HCT116 (cell line): ENCODE results near the gene ILF2. TPM values are rescaled to one million over a fixed set of nuclear protein-coding genes. Genes with fewer than 3 reads are reported as not detected.
A peak's percentile ranks its signal among the peaks of the same experiment; 100 is the strongest.

Experiments
- ATAC-seq: fragments of 200-7000 bp; cut with Tn5 transposase; 2 replicates; pipeline ENCODE4 v1.9.1; 2020; ENCODE audit warnings: mild to moderate bottlenecking, moderate library complexity
- BruUV-seq: library from RNA; stranded (reverse); fragments of 400-500 nt; replicated peaks from 2 replicates; lab custom pipeline; 2021; lab: Mats Ljungman, UMichigan
- CTCF ChIA-PET: fragments of 300-600 bp; sonication (Branson Sonifier 250); formaldehyde crosslinking; loops from one replicate; lab custom pipeline; 2021; ENCODE audit warnings: antibody characterized with exemption; lab: Charles Lee
- POLR2A ChIA-PET: fragments of 300-600, 350-600 bp; sonication (Branson Sonifier 250); formaldehyde crosslinking; loops from one replicate; lab custom pipeline; 2021; ENCODE audit warnings: antibody characterized with exemption; lab: Charles Lee
- RAD21 ChIA-PET, 2 experiments: fragments of 300-600 bp; sonication (Branson Sonifier 250); formaldehyde crosslinking; loops; one replicate each; lab custom pipeline; 2023; ENCODE audit warnings: low total read pairs in 2 of 2; ENCODE audit not compliant: uncharacterized antibody in 2 of 2, unreplicated experiment in 2 of 2, low non-redundant PET in 1 of 2; lab: Charles Lee
- DNase-seq: peaks from one replicate; pipeline ENCODE4 v3.0.0-alpha.2; 2010; ENCODE audit warnings: low read depth, low spot score
- H2AFZ ChIP-seq: fragments of 200-600 bp; shearing (Covaris generic), sonication (generic); 2 replicates; pipeline ENCODE4 v1.6.1; 2017; ENCODE audit warnings: low read depth, mixed run types, mixed read lengths, antibody characterized with exemption, low read length; ENCODE audit not compliant: poor library complexity, severe bottlenecking
- H3K27ac ChIP-seq: 2 replicates; pipeline ENCODE4 v1.5.1; 2012; ENCODE audit warnings: low read depth, low read length
- H3K27me3 ChIP-seq: fragments of 200-600 bp; sonication (generic); 2 replicates; pipeline ENCODE4 v1.6.1; 2016; ENCODE audit warnings: mixed run types, low read length, mixed read lengths; ENCODE audit not compliant: insufficient read depth
- H3K36me3 ChIP-seq, 2 experiments: fragments of 200-500 bp in 1 of 2; fragments of 200-600 bp in 1 of 2; sonication (Bioruptor generic) in 1 of 2; sonication (generic) in 1 of 2; 2 replicates each; pipeline versions ENCODE4 v1.5.1 to v1.6.1; 2014 to 2016; ENCODE audit warnings: low read length in 2 of 2, inconsistent platforms in 1 of 2, mixed read lengths in 1 of 2, mixed run types in 1 of 2; ENCODE audit not compliant: insufficient read depth in 2 of 2, control insufficient read depth in 1 of 2
- H3K4me1 ChIP-seq, 2 experiments: fragments of 200-600 bp in 1 of 2; sonication (generic) in 1 of 2; 2 replicates each; pipeline versions ENCODE4 v1.5.1 to v1.6.1; 2012 to 2017; ENCODE audit warnings: low read length in 2 of 2, inconsistent platforms in 1 of 2, mild to moderate bottlenecking in 1 of 2, mixed read lengths in 1 of 2, mixed run types in 1 of 2, moderate library complexity in 1 of 2; ENCODE audit not compliant: insufficient read depth in 2 of 2, control insufficient read depth in 1 of 2
- H3K4me2 ChIP-seq: fragments of 200-600 bp; sonication (generic); 2 replicates; pipeline ENCODE4 v1.6.1; 2017; ENCODE audit warnings: mixed run types, low read length, mixed read lengths
- H3K4me3 ChIP-seq, 2 experiments: fragments of 200-600 bp in 1 of 2; sonication (generic) in 1 of 2; replicated peaks in 1 of 2; 2 replicates each; pipeline ENCODE4 v1.5.1; 2011 to 2016; ENCODE audit warnings: low read length in 2 of 2, control low read depth in 1 of 2, low read depth in 1 of 2, mild to moderate bottlenecking in 1 of 2, mixed read lengths in 1 of 2, mixed run types in 1 of 2
- H3K79me2 ChIP-seq: fragments of 200-600 bp; sonication (generic); 2 replicates; pipeline ENCODE4 v1.6.1; 2017; ENCODE audit warnings: mild to moderate bottlenecking, mixed run types, low read length, moderate library complexity, mixed read lengths; ENCODE audit not compliant: insufficient read depth
- H3K9ac ChIP-seq: fragments of 200-600 bp; sonication (generic); 2 replicates; pipeline ENCODE4 v1.6.1; 2016; ENCODE audit warnings: low read length, mixed read lengths
- H3K9me2 ChIP-seq: fragments of 200-600 bp; sonication (generic), shearing (Covaris generic); 2 replicates; pipeline ENCODE4 v1.6.1; 2017; ENCODE audit warnings: mixed run types, mild to moderate bottlenecking, moderate library complexity; ENCODE audit not compliant: insufficient read depth
- H3K9me3 ChIP-seq, 2 experiments: fragments of 200-500 bp in 1 of 2; fragments of 200-600 bp in 1 of 2; sonication (Bioruptor generic) in 1 of 2; sonication (generic) in 1 of 2; 2 replicates each; pipeline ENCODE4 v1.6.1; 2014 to 2017; ENCODE audit warnings: low read length in 2 of 2, mixed read lengths in 2 of 2, inconsistent platforms in 1 of 2, low read depth in 1 of 2, mild to moderate bottlenecking in 1 of 2, mixed run types in 1 of 2, moderate library complexity in 1 of 2; ENCODE audit not compliant: control insufficient read depth in 1 of 2, insufficient read depth in 1 of 2
- H4K20me1 ChIP-seq: fragments of 200-600 bp; sonication (generic), shearing (Covaris generic); 2 replicates; pipeline ENCODE4 v1.6.1; 2017; ENCODE audit warnings: mixed run types, mild to moderate bottlenecking, moderate library complexity; ENCODE audit not compliant: insufficient read depth
- ATF3 ChIP-seq: IDR thresholded peaks from 2 replicates; pipeline ENCODE4 v1.6.1; 2012
- CBX3 ChIP-seq: IDR thresholded peaks from 2 replicates; pipeline ENCODE4 v1.6.1; 2012; ENCODE audit warnings: low read depth
- CEBPB ChIP-seq: IDR thresholded peaks from 2 replicates; pipeline ENCODE4 v1.6.1; 2012; ENCODE audit warnings: low read depth
- CTCF ChIP-seq, 3 experiments: fragments of 200-600 bp in 1 of 3; sonication (generic) in 1 of 3; IDR thresholded peaks in 2 of 3; conservative IDR thresholded peaks in 1 of 3; 2 replicates each; pipeline ENCODE4 v1.5.1; 2012 to 2017; ENCODE audit warnings: low read depth in 2 of 3, low read length in 2 of 3, antibody characterized with exemption in 1 of 3, borderline replicate concordance in 1 of 3, control low read depth in 1 of 3, mild to moderate bottlenecking in 1 of 3, mixed read lengths in 1 of 3, mixed run types in 1 of 3, moderate library complexity in 1 of 3; ENCODE audit not compliant: insufficient read depth in 1 of 3
- EGR1 ChIP-seq: IDR thresholded peaks from 2 replicates; pipeline ENCODE4 v1.6.1; 2012; ENCODE audit warnings: low read depth
- ELF1 ChIP-seq: IDR thresholded peaks from 2 replicates; pipeline ENCODE4 v1.6.1; 2012; ENCODE audit warnings: low read depth, borderline replicate concordance
- EZH2 ChIP-seq: fragments of 200-600 bp; sonication (generic); IDR thresholded peaks from 2 replicates; pipeline ENCODE4 v1.6.1; 2017; ENCODE audit warnings: antibody characterized with exemption, mixed run types
- EZH2phosphoT487 ChIP-seq: fragments of 200-600 bp; IDR thresholded peaks from 2 replicates; pipeline ENCODE4 v1.6.1; 2018; ENCODE audit warnings: antibody characterized with exemption, borderline replicate concordance
- MAX ChIP-seq: IDR thresholded peaks from 2 replicates; pipeline ENCODE4 v1.6.1; 2012
- POLR2A ChIP-seq: IDR thresholded peaks from 2 replicates; pipeline ENCODE4 v1.7.0; 2011; ENCODE audit warnings: borderline replicate concordance; ENCODE audit not compliant: insufficient read depth, insufficient read length; ENCODE audit errors: extremely low read depth
- RAD21 ChIP-seq: IDR thresholded peaks from 2 replicates; pipeline ENCODE4 v1.6.1; 2012; ENCODE audit warnings: low read depth, mild to moderate bottlenecking
- REST ChIP-seq: IDR thresholded peaks from 2 replicates; pipeline ENCODE4 v1.6.1; 2012; ENCODE audit warnings: low read depth
- SIN3A ChIP-seq: IDR thresholded peaks from 2 replicates; pipeline ENCODE4 v1.6.1; 2012; ENCODE audit warnings: low read depth
- SP1 ChIP-seq: IDR thresholded peaks from 2 replicates; pipeline ENCODE4 v1.6.1; 2012; ENCODE audit warnings: low read depth
- SRF ChIP-seq: IDR thresholded peaks from 2 replicates; pipeline ENCODE4 v1.6.1; 2012; ENCODE audit warnings: low read depth
- TCF7L2 ChIP-seq: IDR thresholded peaks from 2 replicates; pipeline ENCODE4 v1.7.0; 2011; ENCODE audit warnings: borderline replicate concordance, inconsistent platforms; ENCODE audit not compliant: insufficient read depth, insufficient read length; ENCODE audit errors: extremely low read depth
- YY1 ChIP-seq: IDR thresholded peaks from 2 replicates; pipeline ENCODE4 v1.6.1; 2011; ENCODE audit warnings: low read length, low read depth, moderate library complexity, mild to moderate bottlenecking; ENCODE audit not compliant: insufficient replicate concordance; ENCODE audit errors: extremely low read depth
- ZBTB33 ChIP-seq: IDR thresholded peaks from 2 replicates; pipeline ENCODE4 v1.6.1; 2011; ENCODE audit warnings: mild to moderate bottlenecking, low read length, moderate library complexity; ENCODE audit not compliant: insufficient replicate concordance; ENCODE audit errors: extremely low read depth
- ZNF274 ChIP-seq: fragments of 200-500 bp; sonication (Bioruptor generic); IDR thresholded peaks from 2 replicates; pipeline ENCODE4 v1.6.1; 2014; ENCODE audit warnings: mild to moderate bottlenecking, low read depth, low read length, inconsistent platforms
- intact Hi-C: fragments of 100-400 bp; cut with micrococcal nuclease; formaldehyde crosslinking; loops from 2 replicates; pipeline ENCODE4 v1.10.0; 2022
- total RNA-seq: library from RNA; stranded (reverse); gene quantifications from one replicate; pipeline ENCODE4 v1.2.1, GENCODE V29; 2021; ENCODE audit not compliant: unreplicated experiment

Gene ILF2
- total RNA-seq, 1 experiment from 2014 or later: 335 TPM

GRCh38 chr1:153661111-153661708, 9.6 kb downstream of the ILF2 start:
- ATAC-seq: no peak
- no peak for TF ChIP-seq ATF3
- TF ChIP-seq YY1: no peak
- TF ChIP-seq MAX: no peak
- TF ChIP-seq TCF7L2: no peak
- TF ChIP-seq CBX3: no peak
- TF ChIP-seq EZH2phosphoT487: no peak
- TF ChIP-seq SRF: no peak
- no peak for TF ChIP-seq ELF1
- TF ChIP-seq POLR2A: no peak
- TF ChIP-seq ZBTB33: no peak
- no peak for TF ChIP-seq CEBPB
- no peak for TF ChIP-seq RAD21
- no peak for TF ChIP-seq EZH2
- no peak for TF ChIP-seq ZNF274
- TF ChIP-seq EGR1: no peak
- no peak for TF ChIP-seq REST
- no peak for TF ChIP-seq SP1
- no peak for TF ChIP-seq CTCF (IDR thresholded peaks at IDR 0.05 in 2 of 3, conservative IDR thresholded peaks at IDR 0.05 in 1 of 3; ENCODE audit: borderline replicate concordance in 1 of 3, insufficient read depth in 1 of 3, low read depth in 2 of 3, low read length in 2 of 3)
- TF ChIP-seq SIN3A: no peak
- Histone ChIP-seq H3K4me1 (peaks cover 10 to 22% of the 10 kb centered on the region in 2 experiments; a peak in 3 of 4 replicates), H3K4me3 (no peak overlapping the region), H4K20me1 (no peaks in the 10 kb centered on the region; the same call in 1 of the 2 replicates), H3K9me3 (no peaks in the 10 kb centered on the region), H2AFZ (no peak overlapping the region), H3K27me3 (no peaks in the 10 kb centered on the region), H3K9ac (no peak overlapping the region), H3K36me3 (peaks cover 47 to 53% of the 10 kb centered on the region in 2 experiments), H3K4me2 (no peak overlapping the region), H3K9me2 (no peaks in the 10 kb centered on the region), H3K27ac (0 out of 2 replicates have a peak overlapping the region, but pooled peaks have one; percentile 8), H3K79me2 (peaks cover 34% of the 10 kb centered on the region)
- BruUV-seq: TSS peak; percentile 17
- POLR2A ChIA-PET: interaction anchor here (3.0 kb wide), 1 partner anchor 27 kb away, joined by 8 read pairs; the partner anchor contains the start of gene CHTOP
- RAD21 ChIA-PET: no interaction called here
- no peak for DNase-seq
- CTCF ChIA-PET: no interaction called here
- intact Hi-C loops: no loop called here
